Left ventricle myocardium inferior (tissue), 1 donor: Measurements from ENCODE around the gene ADK. TPM values are rescaled to one million over a fixed set of nuclear protein-coding genes. Genes with fewer than 3 reads are reported as not detected.

Source experiments
- DNase-seq: peaks from one replicate; pipeline ENCODE4 v3.0.0-alpha.2; 2020
- H3K27ac ChIP-seq: fragments of 200-600 bp; replicated peaks from 2 replicates; pipeline ENCODE4 v1.8.0; 2021
- H3K27me3 ChIP-seq: fragments of 200-600 bp; 2 replicates; pipeline ENCODE4 v1.8.0; 2021; ENCODE audit warnings: low read depth
- H3K36me3 ChIP-seq: fragments of 200-600 bp; 2 replicates; pipeline ENCODE4 v1.8.0; 2021
- H3K4me1 ChIP-seq: fragments of 200-600 bp; 2 replicates; pipeline ENCODE4 v1.8.0; 2021
- H3K4me3 ChIP-seq: fragments of 200-600 bp; 2 replicates; pipeline ENCODE4 v1.8.0; 2021; ENCODE audit warnings: mild to moderate bottlenecking, moderate library complexity
- H3K9me3 ChIP-seq: fragments of 200-600 bp; replicated peaks from 2 replicates; pipeline ENCODE4 v1.8.0; 2021
- intact Hi-C: fragments of 100-400 bp; cut with micrococcal nuclease; formaldehyde crosslinking; loops from one replicate; pipeline ENCODE4 v1.11.0; 2022
- total RNA-seq: library from RNA; stranded (reverse); fragmentation: NEBNext Ultra II Directional; extraction: Animal tissue kit (Norgen Biotek cat#: 25700); gene quantifications from one replicate; pipeline ENCODE4 v1.2.1, GENCODE V29; 2021
- TF ChIP-seq, protein P1 (sequence below): fragments of 200-600 bp; IDR thresholded peaks from 2 replicates; pipeline ENCODE4 v1.8.0; 2021; ENCODE audit warnings: antibody characterized with exemption, mild to moderate bottlenecking, borderline replicate concordance
- donor health status: DM: no; HTN: yes; CAD: no; lungs with severe emphysema.

ADK gene
- total RNA-seq, 1 donor from 2014 or later, result 41.3 TPM

DNA sequence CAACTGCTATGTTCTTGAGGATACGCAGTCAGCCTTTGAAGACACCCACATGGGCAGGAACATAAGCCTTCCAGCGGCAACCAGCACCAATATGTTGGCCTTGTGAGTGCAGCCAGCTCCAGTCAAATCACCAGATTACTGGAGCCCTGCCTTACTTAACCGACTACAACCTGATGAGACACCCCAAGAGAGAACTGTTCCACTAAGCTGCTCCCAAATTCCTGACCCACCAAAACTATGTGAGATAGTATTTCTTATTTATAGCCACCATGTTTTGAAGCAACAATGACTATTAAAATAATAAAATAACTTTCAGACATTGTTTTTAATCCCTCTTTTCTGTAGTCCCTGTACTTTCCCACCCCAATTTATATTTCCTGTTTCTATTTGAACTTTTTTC, 179.6 kb downstream of the ADK start:
- Histone ChIP-seq H3K9me3 (peaks cover 10% of the 10 kb centered on the region), H3K27me3 (no peaks in the 10 kb centered on the region), H3K4me3 (no peak overlapping the region), H3K36me3 (no peaks in the 10 kb centered on the region), H3K4me1 (no peaks in the 10 kb centered on the region), H3K27ac (no peak overlapping the region)
- TF ChIP-seq, protein P1, sequence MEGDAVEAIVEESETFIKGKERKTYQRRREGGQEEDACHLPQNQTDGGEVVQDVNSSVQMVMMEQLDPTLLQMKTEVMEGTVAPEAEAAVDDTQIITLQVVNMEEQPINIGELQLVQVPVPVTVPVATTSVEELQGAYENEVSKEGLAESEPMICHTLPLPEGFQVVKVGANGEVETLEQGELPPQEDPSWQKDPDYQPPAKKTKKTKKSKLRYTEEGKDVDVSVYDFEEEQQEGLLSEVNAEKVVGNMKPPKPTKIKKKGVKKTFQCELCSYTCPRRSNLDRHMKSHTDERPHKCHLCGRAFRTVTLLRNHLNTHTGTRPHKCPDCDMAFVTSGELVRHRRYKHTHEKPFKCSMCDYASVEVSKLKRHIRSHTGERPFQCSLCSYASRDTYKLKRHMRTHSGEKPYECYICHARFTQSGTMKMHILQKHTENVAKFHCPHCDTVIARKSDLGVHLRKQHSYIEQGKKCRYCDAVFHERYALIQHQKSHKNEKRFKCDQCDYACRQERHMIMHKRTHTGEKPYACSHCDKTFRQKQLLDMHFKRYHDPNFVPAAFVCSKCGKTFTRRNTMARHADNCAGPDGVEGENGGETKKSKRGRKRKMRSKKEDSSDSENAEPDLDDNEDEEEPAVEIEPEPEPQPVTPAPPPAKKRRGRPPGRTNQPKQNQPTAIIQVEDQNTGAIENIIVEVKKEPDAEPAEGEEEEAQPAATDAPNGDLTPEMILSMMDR, result no peak
- DNase-seq, result no peak
- intact Hi-C loops, result no loop called here

DNA sequence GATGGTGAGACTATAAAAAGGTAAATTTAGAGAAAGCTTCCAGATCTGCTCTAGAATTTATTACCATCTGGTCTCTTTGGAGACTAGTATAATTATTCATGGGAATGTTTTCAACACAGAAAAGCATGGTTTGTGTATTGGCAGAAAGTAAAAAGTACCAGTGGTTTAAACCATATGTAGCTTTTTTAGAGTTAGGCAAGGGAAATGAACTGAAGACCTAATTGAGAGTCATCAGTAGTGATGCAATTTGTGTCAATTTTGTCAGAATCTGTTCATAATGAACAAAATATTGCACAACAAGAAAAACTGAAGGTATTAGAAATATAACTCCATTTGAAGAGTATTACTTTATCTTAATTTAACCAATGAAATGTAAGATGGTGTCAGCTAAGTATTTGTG, 181.4 kb downstream of the ADK start:
- Histone ChIP-seq H3K9me3 (peaks cover 10% of the 10 kb centered on the region), H3K36me3 (no peaks in the 10 kb centered on the region), H3K27me3 (no peaks in the 10 kb centered on the region), H3K4me1 (no peaks in the 10 kb centered on the region), H3K27ac (no peak overlapping the region), H3K4me3 (no peak overlapping the region)
- intact Hi-C loops, result no loop called here
- no peak for DNase-seq
- TF ChIP-seq, protein P1, result no peak

DNA sequence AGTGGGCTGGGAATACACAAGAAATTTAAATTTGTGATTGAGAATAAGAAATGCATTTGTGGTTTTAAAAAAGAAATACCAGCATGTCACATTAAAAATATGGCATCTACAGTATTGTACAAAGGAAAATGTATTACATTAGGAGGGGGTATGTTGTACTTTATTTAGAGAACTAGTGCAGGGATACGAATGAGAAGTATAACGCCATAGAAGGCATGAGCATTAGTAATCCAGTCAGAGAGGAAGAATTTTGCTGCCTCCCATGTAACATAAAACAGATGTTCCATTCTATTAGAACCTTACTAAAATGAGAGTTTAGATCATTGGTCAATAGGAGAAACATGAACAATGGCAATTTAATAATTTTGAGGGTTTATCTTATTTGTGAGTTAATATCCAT, 182.2 kb downstream of the ADK start:
- peaks cover 7% of the 10 kb centered on the region for H3K4me1 ChIP-seq
- no peak overlapping the region for H3K4me3 ChIP-seq
- H3K27ac ChIP-seq, result no peak overlapping the region

DNA sequence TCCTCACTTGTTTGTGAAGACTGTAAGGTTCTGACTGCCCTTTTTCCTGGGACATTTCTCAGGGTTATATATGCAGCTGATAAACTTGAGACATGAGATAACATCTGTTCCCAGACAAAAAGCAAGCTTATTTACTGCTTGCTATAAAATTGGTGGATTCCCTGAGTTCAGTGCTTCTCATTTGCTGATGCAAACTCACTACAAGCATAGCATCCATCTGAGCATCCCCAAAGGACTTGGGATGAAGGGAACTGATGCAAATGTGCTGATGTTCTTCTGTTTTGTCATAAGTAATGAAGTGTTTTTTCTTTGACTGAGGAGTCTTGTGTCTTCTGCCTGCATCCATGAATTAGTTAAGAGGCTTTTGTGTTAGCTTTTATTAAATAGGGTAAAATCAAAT, 183.2 kb downstream of the ADK start:
- no peaks in the 10 kb centered on the region for H3K27me3 ChIP-seq
- TF ChIP-seq, protein P1, result no peak
- no peak for DNase-seq
- no peak overlapping the region for H3K27ac ChIP-seq
- intact Hi-C loops, result no loop called here
- no peak overlapping the region for H3K4me3 ChIP-seq
- H3K4me1 ChIP-seq, result peaks cover 18% of the 10 kb centered on the region
- peaks cover 10% of the 10 kb centered on the region for H3K9me3 ChIP-seq
- no peaks in the 10 kb centered on the region for H3K36me3 ChIP-seq

More for the DNA sequence above, 182.2 kb downstream of the ADK start:
- H3K36me3 ChIP-seq, result no peaks in the 10 kb centered on the region
- H3K27me3 ChIP-seq, result no peaks in the 10 kb centered on the region
- no peak for DNase-seq
- H3K9me3 ChIP-seq, result peaks cover 10% of the 10 kb centered on the region
- intact Hi-C loops, result no loop called here
- TF ChIP-seq, protein P1, result no peak

DNA sequence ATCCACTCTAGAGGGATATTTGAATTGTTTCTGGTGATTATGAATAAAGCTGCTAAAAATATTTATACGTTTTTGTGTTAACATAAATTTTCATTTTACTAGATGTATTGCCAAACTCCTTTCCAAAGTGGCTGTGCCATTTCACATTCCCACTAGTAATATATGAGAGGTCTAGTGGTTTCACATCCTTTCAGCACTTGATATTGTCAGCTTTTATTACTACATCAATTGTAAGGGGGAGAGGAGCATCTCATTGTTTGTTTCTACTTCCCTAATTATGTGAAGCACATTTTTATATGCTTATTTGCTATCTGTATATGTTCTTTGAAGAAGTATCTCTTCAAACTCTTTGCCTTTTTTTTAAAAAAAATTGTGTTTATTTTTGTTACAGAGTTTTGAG, 184.5 kb downstream of the ADK start:
- H3K9me3 ChIP-seq, result peaks cover 10% of the 10 kb centered on the region
- H3K4me1 ChIP-seq, result peaks cover 22% of the 10 kb centered on the region
- H3K36me3 ChIP-seq, result no peaks in the 10 kb centered on the region
- H3K27ac ChIP-seq, result no peak overlapping the region
- no peak for DNase-seq
- TF ChIP-seq, protein P1, result no peak
- intact Hi-C loops, result no loop called here
- H3K27me3 ChIP-seq, result no peaks in the 10 kb centered on the region
- no peak overlapping the region for H3K4me3 ChIP-seq
